GM19467 (cell line): Measurements from ENCODE around the gene SLC25A13.
"Not testable (repeated sequence)": the region's sequence is repeated elsewhere in the genome, so short reads cannot be mapped to it uniquely, and the experiment has no call there.

Experiments
- ATAC-seq: cut with Tn5 transposase; IDR thresholded peaks from one replicate; pipeline ENCODE4 v1.9.1; 2021; ENCODE audit warnings: mild to moderate bottlenecking, moderate library complexity; ENCODE audit not compliant: unreplicated experiment

Gene SLC25A13

GRCh38 chr7:96326752-96327151 lies 4.9 kb upstream of the SLC25A13 start:
- ATAC-seq: not testable (repeated sequence)

- no peak for ATAC-seq
Observed at GRCh38 chr7:96322847-96323461, 1.1 kb upstream of the SLC25A13 start.

- ATAC-seq: no peak
Observed at GRCh38 chr7:96322373-96322695, 436 bp upstream of the SLC25A13 start.

GRCh38 chr7:96321031-96321657 lies 754 bp downstream of the SLC25A13 start:
- peak; percentile 37 for ATAC-seq

- peak; percentile 38 for ATAC-seq
Observed at GRCh38 chr7:96320442-96320841, 1.5 kb downstream of the SLC25A13 start.

- no peak for ATAC-seq
Observed at GRCh38 chr7:96319439-96319838, 2.5 kb downstream of the SLC25A13 start.

- ATAC-seq: no peak
Observed at GRCh38 chr7:96316949-96317348, 4.9 kb downstream of the SLC25A13 start.

GRCh38 chr7:96315125-96315512 lies 6.8 kb downstream of the SLC25A13 start:
- ATAC-seq: no peak

- ATAC-seq: no peak
Observed at GRCh38 chr7:96314402-96315124, 7.3 kb downstream of the SLC25A13 start.

GRCh38 chr7:96313940-96314339 lies 8.0 kb downstream of the SLC25A13 start:
- no peak for ATAC-seq

GRCh38 chr7:96312502-96312901 lies 9.4 kb downstream of the SLC25A13 start:
- ATAC-seq: no peak

- ATAC-seq: no peak
Observed at GRCh38 chr7:96311967-96312366, 9.9 kb downstream of the SLC25A13 start.

GRCh38 chr7:96310110-96310509 lies 11.8 kb downstream of the SLC25A13 start:
- no peak for ATAC-seq

GRCh38 chr7:96308950-96309263 lies 13.0 kb downstream of the SLC25A13 start:
- no peak for ATAC-seq

- no peak for ATAC-seq
Observed at GRCh38 chr7:96308253-96308949, 13.5 kb downstream of the SLC25A13 start.

GRCh38 chr7:96306385-96307125 lies 15.3 kb downstream of the SLC25A13 start:
- ATAC-seq: no peak

- ATAC-seq: no peak
Observed at GRCh38 chr7:96305915-96306314, 16.0 kb downstream of the SLC25A13 start.

GRCh38 chr7:96304573-96304972 lies 17.3 kb downstream of the SLC25A13 start:
- ATAC-seq: no peak

GRCh38 chr7:96303686-96304443 lies 18.0 kb downstream of the SLC25A13 start:
- ATAC-seq: no peak

GRCh38 chr7:96303105-96303685 lies 18.7 kb downstream of the SLC25A13 start:
- ATAC-seq: no peak
